Measurements from ENCODE around the gene CCR5. TPM values are rescaled to one million over a fixed set of nuclear protein-coding genes. Genes with fewer than 3 reads are reported as not detected.

The CCR5 gene
- total and polyA plus RNA-seq, 10 donors: 2.0 to 15.5 (median 6.8) TPM

DNA sequence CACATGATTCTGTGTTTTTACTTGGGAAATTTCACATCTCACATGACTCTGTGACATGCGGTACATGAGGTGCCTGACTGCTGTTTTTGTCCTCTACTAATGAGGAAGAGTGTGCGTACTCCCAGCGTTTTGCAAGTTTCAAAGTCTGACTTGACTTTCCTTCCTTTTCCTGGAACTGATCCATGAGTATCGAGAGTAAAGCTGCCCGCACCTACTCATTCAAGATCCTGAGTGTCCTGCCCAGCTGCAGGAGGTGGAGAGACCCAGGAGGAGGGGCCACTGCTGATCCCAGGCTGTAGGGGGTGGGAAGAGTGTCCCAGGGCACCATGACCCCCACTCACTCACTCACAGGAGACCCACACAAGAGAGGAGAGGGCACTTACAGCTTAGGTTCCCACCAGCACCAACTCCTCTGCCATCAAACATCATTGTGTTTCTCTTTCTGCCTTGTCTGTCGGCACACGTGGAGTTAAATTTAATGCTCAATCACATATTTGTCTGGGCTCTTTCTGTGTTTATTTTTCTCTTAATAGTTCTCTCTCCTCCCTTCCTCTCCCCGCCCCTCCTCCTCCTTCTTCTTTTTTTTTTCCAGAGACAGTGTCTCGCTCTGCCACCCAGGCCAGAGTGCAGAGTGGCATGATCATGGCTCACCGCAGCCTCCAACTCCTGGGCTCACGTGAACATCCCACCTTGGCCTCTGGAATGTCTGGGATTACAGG, 34.7 kb downstream of the CCR5 start:
- 40 to 63% (median 50%) methylated on average over 11 of the region's 11 CpGs for WGBS, 5 donors
- intact Hi-C loops (cut with DNase I; ENCODE audit: low total_unique reads): no loop called here
- TF ChIP-seq, protein P1, sequence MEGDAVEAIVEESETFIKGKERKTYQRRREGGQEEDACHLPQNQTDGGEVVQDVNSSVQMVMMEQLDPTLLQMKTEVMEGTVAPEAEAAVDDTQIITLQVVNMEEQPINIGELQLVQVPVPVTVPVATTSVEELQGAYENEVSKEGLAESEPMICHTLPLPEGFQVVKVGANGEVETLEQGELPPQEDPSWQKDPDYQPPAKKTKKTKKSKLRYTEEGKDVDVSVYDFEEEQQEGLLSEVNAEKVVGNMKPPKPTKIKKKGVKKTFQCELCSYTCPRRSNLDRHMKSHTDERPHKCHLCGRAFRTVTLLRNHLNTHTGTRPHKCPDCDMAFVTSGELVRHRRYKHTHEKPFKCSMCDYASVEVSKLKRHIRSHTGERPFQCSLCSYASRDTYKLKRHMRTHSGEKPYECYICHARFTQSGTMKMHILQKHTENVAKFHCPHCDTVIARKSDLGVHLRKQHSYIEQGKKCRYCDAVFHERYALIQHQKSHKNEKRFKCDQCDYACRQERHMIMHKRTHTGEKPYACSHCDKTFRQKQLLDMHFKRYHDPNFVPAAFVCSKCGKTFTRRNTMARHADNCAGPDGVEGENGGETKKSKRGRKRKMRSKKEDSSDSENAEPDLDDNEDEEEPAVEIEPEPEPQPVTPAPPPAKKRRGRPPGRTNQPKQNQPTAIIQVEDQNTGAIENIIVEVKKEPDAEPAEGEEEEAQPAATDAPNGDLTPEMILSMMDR (IDR thresholded peaks at IDR 0.05 in 8 of 11, conservative IDR thresholded peaks at IDR 0.05 in 3 of 11): no peak
- TF ChIP-seq POLR2AphosphoS5 (IDR thresholded peaks at IDR 0.05) (peak in 1 of 3 donors; percentile 32), POLR2A (IDR thresholded peaks at IDR 0.05) (no peak)
- Histone ChIP-seq H3K4me1 (peaks cover 12 to 69% (median 53%) of the 10 kb centered on the region in 6 donors), H3K27ac (peak overlapping the region; percentile 76 to 91 (median 86)), H3K27me3 (replicated peaks in 1 of 7) (no peaks in the 10 kb centered on the region), H3K36me3 (peaks cover 0 to 12% (median 0%) of the 10 kb centered on the region in 6 donors), H3K9me3 (no peaks in the 10 kb centered on the region), H3K4me3 (peak overlapping the region in 2 of 8 donors; percentile 40 to 67)
- DNase-seq: no peak

DNA sequence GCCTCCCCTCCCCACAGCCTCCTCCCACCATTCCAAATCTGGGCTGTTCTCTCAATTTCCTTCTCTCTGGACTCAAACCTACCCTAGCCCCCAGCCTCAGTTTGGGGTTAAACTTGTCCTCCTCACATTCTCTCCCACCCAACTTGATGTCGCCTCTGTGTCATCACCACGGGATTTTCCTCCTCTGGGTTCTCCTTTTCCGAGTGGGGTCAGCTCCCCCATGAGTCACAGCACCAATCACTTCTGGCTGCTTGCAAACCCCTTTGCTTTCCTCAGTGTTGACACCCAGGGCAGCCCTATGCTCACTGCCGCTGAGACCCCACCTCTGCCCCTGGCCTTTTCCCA, 35.7 kb downstream of the CCR5 start:
- intact Hi-C loops (cut with DNase I; ENCODE audit: low total_unique reads): no loop called here
- Histone ChIP-seq H3K9me3 (no peaks in the 10 kb centered on the region), H3K27ac (peak overlapping the region; percentile 76 to 91 (median 86)), H3K4me1 (peaks cover 12 to 78% (median 61%) of the 10 kb centered on the region in 6 donors), H3K4me3 (peak overlapping the region in 2 of 8 donors; percentile 40 to 67), H3K27me3 (replicated peaks in 1 of 7) (no peaks in the 10 kb centered on the region), H3K36me3 (peaks cover 0 to 12% (median 0%) of the 10 kb centered on the region in 6 donors)
- no peak for DNase-seq
- 31 to 59% (median 40%) methylated on average over 4 of the region's 4 CpGs for WGBS, 5 donors
- TF ChIP-seq, protein P1 (IDR thresholded peaks at IDR 0.05 in 8 of 11, conservative IDR thresholded peaks at IDR 0.05 in 3 of 11): no peak
- TF ChIP-seq POLR2AphosphoS5 (IDR thresholded peaks at IDR 0.05): no peak
- no peak for TF ChIP-seq POLR2A (IDR thresholded peaks at IDR 0.05)

DNA sequence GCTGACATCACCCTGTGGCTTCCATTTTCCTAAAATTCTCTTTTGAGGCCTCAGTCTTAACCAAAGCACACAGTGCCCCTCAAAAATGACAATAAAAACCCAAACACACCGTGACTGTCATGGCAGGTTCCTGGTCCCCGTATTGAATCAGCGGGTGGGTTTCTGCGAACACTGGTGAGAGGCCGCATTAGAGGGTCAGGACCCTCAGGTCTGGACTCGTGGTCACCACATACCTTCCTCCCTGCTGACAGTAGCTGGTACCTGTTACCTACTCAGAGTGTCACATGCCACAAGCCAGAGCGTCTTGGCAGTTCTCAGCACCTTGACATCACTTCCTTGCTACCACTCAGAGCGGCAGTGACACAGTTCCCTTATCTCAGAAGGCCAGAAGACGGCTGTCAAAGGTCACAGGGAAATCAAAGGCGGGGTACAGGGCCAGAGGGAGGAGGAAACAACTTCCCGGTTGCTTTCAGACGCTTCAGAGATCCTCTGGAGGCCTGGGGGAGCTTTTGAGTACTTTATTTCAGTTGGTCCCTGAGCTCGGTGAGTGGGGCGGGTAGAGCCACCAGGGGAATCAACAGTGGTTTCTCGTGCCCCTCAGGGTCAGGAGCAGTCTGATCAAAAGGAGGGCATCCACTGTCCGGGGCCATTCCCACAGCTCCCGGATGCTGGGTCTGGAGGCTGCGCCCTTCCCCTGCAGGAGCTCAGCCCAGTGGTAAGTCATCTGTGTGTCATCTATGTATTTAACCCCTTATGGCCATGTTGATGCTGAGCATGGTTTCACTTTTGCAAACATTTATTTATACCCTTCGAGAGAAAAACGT, 36.3 kb downstream of the CCR5 start, which contains the start of the genes CCR5AS and CCRL2:
TSS of gene CCR5AS (minus strand) at position 279 of the 824 bp plus-strand sequence.
TSS of gene CCRL2 (plus strand) at position 472 of the 824 bp plus-strand sequence. CDS start 821 bp downstream, outside the sequence.
- H3K36me3 ChIP-seq: peaks cover 0 to 12% (median 0%) of the 10 kb centered on the region in 6 donors
- H3K4me1 ChIP-seq: peaks cover 12 to 84% (median 65%) of the 10 kb centered on the region in 6 donors
- TF ChIP-seq POLR2AphosphoS5 (IDR thresholded peaks at IDR 0.05) (peak; percentile 64 to 90 (median 68)), POLR2A (IDR thresholded peaks at IDR 0.05) (no peak)
- TF ChIP-seq, protein P1 (IDR thresholded peaks at IDR 0.05 in 8 of 11, conservative IDR thresholded peaks at IDR 0.05 in 3 of 11): peak in 1 of 11 experiments; percentile 9
- peak within 1 kb of the TSS; percentile 24 to 67 (median 36) for H3K4me3 ChIP-seq
- no peaks in the 10 kb centered on the region for H3K9me3 ChIP-seq
- 16 to 24% (median 21%) methylated on average over 20 of the region's 20 CpGs for WGBS, 5 donors
- DNase-seq: peak; percentile 87
- H3K27me3 ChIP-seq (replicated peaks in 1 of 7): no peaks in the 10 kb centered on the region
- peak within 1 kb of the TSS; percentile 76 to 91 (median 86) for H3K27ac ChIP-seq
- intact Hi-C loops (cut with DNase I; ENCODE audit: low total_unique reads): no loop called here
